Measurements from ENCODE around the gene IGFBP2. TPM values are rescaled to one million over a fixed set of nuclear protein-coding genes. Genes with fewer than 3 reads are reported as not detected.

Gene IGFBP2
- total and polyA plus RNA-seq, 2 of the 8 experiments (the other 6 are each of a cell fraction or from before 2014, with no cell fraction given): 326 to 782 TPM

- TF ChIP-seq CHD7 (IDR thresholded peaks at IDR 0.05; ENCODE audit: insufficient replicate concordance, low read length) (no peak), RAD21 (IDR thresholded peaks at IDR 0.05 in 1 of 2, conservative IDR thresholded peaks at IDR 0.05 in 1 of 2; ENCODE audit: low read depth in 2 of 2, low read length in 2 of 2) (peak; percentile 93 to 94), CTCF (IDR thresholded peaks at IDR 0.05; ENCODE audit: control extremely low read depth in 1 of 3, insufficient read depth in 1 of 3, low read depth in 1 of 3, low read length in 3 of 3) (peak in 2 of 3 experiments; percentile 83 to 85; a peak in 3 of 4 replicates), GTF2F1 (IDR thresholded peaks at IDR 0.05; ENCODE audit: borderline replicate concordance, low read depth, low read length) (no peak), BACH1 (IDR thresholded peaks at IDR 0.05; ENCODE audit: low read length) (no peak), SP2 (IDR thresholded peaks at IDR 0.05; ENCODE audit: low read length) (no peak), FOSL1 (IDR thresholded peaks at IDR 0.05; ENCODE audit: insufficient read depth, low read depth, low read length) (no peak), SP1 (IDR thresholded peaks at IDR 0.05; ENCODE audit: low read depth, low read length) (no peak)
These were observed 65.7 kb downstream of the IGFBP2 start (continued) for GRCh38 chr2:216698895-216699294.

Measured in H1 (cell line).